Urinary bladder (tissue), 4 donors: ENCODE measurements around the gene EPHA6. TPM values are rescaled to one million over a fixed set of nuclear protein-coding genes. Genes with fewer than 3 reads are reported as not detected.
A peak's percentile ranks its signal among the peaks of the same experiment; 100 is the strongest.

Source experiments
- DNase-seq: peaks from one replicate; pipeline ENCODE4 v3.0.0-alpha.2; 2015; ENCODE audit errors: extremely low spot score
- H3K27ac ChIP-seq: one replicate; pipeline ENCODE4 v1.5.1; 2013; ENCODE audit warnings: low read depth, mild to moderate bottlenecking, moderate library complexity
- H3K36me3 ChIP-seq: one replicate; pipeline ENCODE4 v1.6.1; 2013; ENCODE audit warnings: mild to moderate bottlenecking, moderate library complexity; ENCODE audit not compliant: insufficient read depth
- H3K4me1 ChIP-seq: one replicate; pipeline ENCODE4 v1.6.1; 2013; ENCODE audit warnings: mild to moderate bottlenecking, moderate library complexity; ENCODE audit not compliant: insufficient read depth
- H3K4me3 ChIP-seq: one replicate; pipeline ENCODE4 v1.5.1; 2013; ENCODE audit warnings: low read depth, low read length
- WGBS: extraction: QIAGEN DNeasy Blood & Tissue Kit; methylation state at CpG from one replicate; pipeline ENCODE4 v1.1.7; 2013; 5-methylcytosine and 5-hydroxymethylcytosine counted together
- polyA plus RNA-seq: library from polyadenylated mRNA; stranded (reverse); fragments of 200-250 nt; gene quantifications from one replicate; pipeline ENCODE4 v1.2.3, GENCODE V29; 2013
- total RNA-seq: library from RNA; depleted of rRNA; stranded (reverse); fragments of >200 nt; gene quantifications from one replicate; pipeline ENCODE4 v1.2.3, GENCODE V29; 2014
- donor health status: healthy with polysubstance abuse.
- donor health status: healthy.

Gene EPHA6
- total and polyA plus RNA-seq, 2 donors, result 2.5 to 15.9 TPM

DNA sequence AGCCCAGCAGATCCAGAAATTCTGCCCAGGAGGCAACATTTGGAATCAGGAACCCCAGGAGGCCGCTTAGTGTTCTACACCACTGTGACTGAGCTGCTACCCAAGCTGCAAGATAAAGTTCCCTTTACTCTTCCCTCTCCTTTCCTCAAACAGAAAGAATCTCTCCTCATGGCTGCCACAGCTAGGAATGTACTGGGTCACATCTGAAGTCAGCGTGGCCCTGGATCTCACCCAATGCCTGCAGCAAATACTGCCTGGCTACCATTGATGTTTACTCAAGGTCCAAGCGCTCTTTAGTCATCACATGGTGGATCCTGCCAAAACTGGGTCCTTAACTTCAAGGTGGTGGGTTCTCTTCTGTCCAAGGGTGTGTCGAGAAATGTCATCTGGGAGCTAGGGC, 382.7 kb downstream of the EPHA6 start:
- 80% methylated on average over 4 of the region's 4 CpGs for WGBS
- Histone ChIP-seq H3K4me1 (no peaks in the 10 kb centered on the region), H3K36me3 (no peaks in the 10 kb centered on the region), H3K4me3 (no peak overlapping the region), H3K27ac (no peak overlapping the region)
- no peak for DNase-seq

DNA sequence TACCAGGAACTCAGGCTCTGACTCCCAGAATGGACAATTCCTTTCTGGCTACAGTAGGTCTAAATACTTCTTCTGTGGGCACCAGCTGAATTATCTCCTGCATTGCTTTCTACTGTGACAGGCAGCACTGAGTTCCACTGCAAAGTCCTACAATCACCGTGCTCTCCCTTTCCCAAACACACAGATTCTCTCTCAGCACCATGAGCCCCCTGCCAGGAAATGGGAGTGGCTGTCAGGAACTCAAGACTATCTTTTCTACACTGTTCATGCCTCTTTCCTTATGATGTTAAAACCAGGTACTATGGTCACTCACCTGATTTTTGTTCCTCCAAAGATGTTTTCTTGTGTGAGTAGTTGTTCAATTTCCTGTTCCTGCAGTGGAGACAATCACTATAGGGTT, 383.4 kb downstream of the EPHA6 start:
- Histone ChIP-seq H3K36me3 (no peaks in the 10 kb centered on the region), H3K4me1 (no peaks in the 10 kb centered on the region), H3K4me3 (no peak overlapping the region), H3K27ac (no peak overlapping the region)
- WGBS, result 72% methylated on average over 1 of the region's 1 CpG
- DNase-seq, result no peak

DNA sequence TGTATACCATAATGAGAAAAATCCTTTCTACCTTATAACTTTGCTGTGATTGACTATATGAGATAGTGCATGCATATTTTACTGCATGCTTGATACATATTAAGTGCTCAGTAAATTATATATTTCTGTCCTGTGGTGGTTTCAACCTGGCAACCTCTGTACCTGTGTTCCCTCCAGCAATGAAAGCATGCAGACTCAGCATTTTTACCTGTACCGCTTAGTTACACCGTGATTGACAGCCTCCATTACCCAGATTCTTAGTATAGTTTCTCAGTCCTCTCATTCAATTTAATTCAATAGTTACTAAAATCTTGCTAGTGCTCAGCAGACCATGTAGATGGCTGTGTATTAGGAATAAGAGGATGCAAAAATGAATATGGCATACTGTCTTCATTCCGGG, 386.0 kb downstream of the EPHA6 start:
- WGBS, result 93% methylated on average over 3 of the region's 3 CpGs
- DNase-seq, result no peak
- Histone ChIP-seq H3K4me3 (no peak overlapping the region), H3K27ac (no peak overlapping the region), H3K36me3 (no peaks in the 10 kb centered on the region), H3K4me1 (no peaks in the 10 kb centered on the region)

DNA sequence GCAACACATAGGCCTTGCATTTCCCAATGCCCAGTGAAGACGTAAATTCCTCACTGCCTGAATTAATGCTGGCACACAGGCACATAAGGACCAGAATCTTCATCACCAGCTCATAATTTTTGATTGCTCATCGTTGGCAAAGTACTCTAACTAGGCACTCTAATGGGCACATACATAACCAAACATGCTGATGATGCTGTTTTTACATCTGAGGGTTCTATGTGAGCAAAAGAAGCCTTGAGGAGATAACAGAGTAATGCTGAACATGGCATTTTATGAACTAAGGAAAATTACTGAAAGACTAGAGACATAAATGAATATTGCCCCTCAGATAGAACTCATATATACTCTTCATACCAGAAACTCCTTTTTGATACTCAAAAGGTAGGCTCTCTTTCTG, 387.4 kb downstream of the EPHA6 start:
- 82% methylated on average over 2 of the region's 2 CpGs for WGBS
- Histone ChIP-seq H3K36me3 (no peaks in the 10 kb centered on the region), H3K4me1 (no peaks in the 10 kb centered on the region), H3K4me3 (no peak overlapping the region), H3K27ac (no peak overlapping the region)
- DNase-seq, result no peak

DNA sequence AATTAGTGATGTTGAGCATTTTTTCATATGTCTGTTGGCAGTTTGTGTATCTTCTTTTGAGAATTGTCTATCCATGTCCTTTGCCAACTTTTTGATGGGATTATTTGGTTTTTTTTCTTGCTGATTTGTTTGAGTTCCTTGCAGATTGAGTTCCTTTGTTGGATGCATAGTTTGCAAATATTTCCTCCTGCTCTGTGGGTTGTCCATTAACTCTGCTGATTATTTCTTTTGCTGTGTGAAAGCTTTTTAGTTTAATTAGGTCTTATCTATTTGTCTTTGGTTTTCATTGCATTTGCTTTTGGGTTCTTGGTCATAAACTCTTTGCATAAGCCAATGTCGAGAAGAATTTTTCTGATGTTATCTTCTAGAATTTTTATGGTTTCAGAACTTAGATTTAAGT, 414.6 kb downstream of the EPHA6 start:
- H3K4me3 ChIP-seq, result no peak overlapping the region
- WGBS, result 54% methylated on average over 1 of the region's 1 CpG
- H3K4me1 ChIP-seq, result peaks cover 2% of the 10 kb centered on the region

DNA sequence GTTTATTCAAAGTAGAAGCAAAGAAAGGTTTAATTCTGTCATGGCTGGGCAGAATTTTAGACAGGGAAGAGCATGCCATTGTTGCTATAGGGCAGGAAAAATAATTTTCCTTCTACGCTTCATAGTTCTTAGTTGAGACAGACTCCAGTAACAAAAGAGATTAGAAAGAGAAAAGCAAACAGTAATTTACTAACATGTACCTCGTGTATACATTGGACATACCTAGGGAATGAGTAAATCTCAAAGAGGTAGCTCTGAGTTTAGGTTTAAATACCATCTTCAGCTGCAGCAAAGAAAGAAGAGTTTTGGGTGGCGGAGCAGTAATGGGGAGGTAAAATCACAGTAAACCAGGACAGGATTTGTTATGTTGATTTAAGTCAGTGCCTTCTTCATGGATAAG, 416.1 kb downstream of the EPHA6 start:
- no peak for DNase-seq
- Histone ChIP-seq H3K27ac (no peak overlapping the region), H3K36me3 (no peaks in the 10 kb centered on the region), H3K4me3 (no peak overlapping the region), H3K4me1 (peaks cover 2% of the 10 kb centered on the region)
- 86% methylated on average over 3 of the region's 3 CpGs for WGBS

More for the DNA sequence above, 414.6 kb downstream of the EPHA6 start:
- Histone ChIP-seq H3K36me3 (no peaks in the 10 kb centered on the region), H3K27ac (no peak overlapping the region)
- DNase-seq, result no peak

DNA sequence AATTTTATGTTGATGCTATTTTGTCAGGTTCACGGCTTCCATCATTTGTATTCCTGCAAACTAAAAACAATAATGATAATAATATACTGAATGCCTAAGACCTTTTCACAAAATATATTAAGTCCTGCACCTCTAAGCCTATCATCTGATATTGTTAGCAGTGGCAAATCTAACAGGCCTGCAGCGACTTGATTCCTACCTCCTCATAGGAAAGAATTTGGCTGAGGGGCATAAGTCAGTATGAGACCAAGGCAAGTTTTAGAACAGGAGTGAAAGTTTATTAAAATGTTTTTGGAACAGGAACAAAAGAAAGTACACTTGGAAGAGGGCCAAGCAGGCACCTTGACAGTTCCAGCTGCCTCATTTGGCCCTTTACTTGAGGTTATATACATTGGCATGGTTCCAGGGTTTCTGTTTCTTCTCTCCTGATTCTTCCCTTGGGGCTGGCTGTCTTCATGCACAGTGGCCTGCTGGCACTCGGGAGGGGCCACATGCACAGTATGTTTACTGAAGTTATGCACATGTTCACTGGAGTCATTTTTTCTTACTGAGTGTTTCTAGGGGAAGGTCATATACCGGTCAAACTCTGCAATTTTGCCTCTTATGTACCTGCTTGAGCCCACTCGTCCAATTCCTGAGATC, 418.1 kb downstream of the EPHA6 start:
- peak; percentile 60 for DNase-seq
- WGBS, result 39% methylated on average over 5 of the region's 5 CpGs
- no peak overlapping the region for H3K4me3 ChIP-seq
- H3K27ac ChIP-seq, result no peak overlapping the region
- H3K36me3 ChIP-seq, result no peaks in the 10 kb centered on the region
- peaks cover 2% of the 10 kb centered on the region for H3K4me1 ChIP-seq

DNA sequence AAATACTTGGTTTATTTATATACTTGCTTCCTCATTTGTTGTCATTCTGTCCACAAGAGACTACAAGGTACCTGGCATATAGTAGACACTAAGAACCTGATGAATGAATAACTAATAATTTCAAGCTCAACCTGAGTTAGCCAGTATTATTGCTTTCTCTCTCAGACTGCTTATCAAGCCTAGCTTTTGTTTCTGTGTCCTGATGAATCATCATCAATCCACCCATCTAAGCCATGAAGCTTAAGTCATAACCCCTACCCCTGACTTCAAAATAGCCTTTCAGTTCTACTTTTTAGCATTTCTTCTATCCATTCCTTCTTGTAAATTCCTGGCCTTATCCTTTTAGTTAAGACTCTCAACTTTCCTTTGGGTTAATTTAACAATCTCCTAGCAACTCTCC, 420.8 kb downstream of the EPHA6 start:
- H3K4me3 ChIP-seq, result no peak overlapping the region
- no peak for DNase-seq
- H3K36me3 ChIP-seq, result no peaks in the 10 kb centered on the region
- H3K27ac ChIP-seq, result no peak overlapping the region
- H3K4me1 ChIP-seq, result peaks cover 2% of the 10 kb centered on the region

DNA sequence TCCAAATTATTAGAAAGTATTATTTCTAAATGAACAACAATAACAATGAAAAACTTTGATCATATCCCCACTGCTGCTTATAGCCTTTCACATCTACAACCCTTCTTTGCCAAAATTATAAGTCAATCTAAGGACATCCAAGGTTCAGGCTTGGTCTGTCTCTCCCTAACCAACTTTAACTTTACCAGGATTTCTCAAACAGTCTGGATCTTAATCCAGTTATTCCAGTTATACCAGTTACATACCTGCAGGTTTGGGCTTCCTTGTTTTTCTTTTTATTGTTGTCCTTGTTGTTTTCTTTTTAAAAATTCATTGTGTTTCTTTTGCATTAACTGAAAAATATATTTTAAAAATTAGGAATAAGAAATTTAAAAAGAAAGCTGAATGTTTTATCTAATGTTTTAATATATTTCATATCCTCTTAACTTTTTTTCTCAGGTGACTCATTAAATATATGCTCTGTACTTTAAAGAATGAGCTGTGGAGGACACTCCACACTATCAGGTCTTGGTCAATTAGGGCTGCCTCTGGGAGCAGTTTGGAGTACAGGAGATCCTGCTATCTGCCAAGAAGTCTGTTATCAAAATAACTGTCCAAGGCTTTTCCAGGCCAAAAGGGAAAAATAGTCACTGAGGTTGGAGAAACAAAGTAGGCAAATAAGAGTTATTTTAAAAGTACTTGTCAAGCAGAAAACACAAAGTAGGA, 421.4 kb downstream of the EPHA6 start:
- no peaks in the 10 kb centered on the region for H3K36me3 ChIP-seq
- no peak overlapping the region for H3K4me3 ChIP-seq
- no peak for DNase-seq
- no peak overlapping the region for H3K27ac ChIP-seq
- H3K4me1 ChIP-seq, result peaks cover 2% of the 10 kb centered on the region

DNA sequence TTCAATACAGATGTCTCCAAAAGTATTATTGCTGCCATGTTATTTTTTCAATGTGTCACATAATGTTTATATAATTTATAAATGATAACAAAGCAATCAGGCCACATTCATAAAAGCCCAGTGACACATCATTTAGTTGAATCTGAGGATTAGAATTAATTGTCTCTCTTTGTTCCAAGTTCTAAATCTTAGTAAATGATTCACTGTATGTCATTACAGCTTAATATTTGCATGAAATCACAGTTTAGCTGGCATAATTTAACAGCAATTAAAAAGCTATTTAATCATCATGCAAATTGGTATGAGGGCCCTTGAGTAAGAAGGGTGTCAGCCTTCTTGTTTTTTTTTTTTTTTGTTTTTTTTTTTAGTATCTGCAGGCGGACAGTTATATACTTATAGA, 427.0 kb downstream of the EPHA6 start:
- Histone ChIP-seq H3K4me1 (no peaks in the 10 kb centered on the region), H3K27ac (no peak overlapping the region), H3K36me3 (no peaks in the 10 kb centered on the region), H3K4me3 (no peak overlapping the region)
- WGBS, result 93% methylated on average over 1 of the region's 1 CpG
- DNase-seq, result no peak

DNA sequence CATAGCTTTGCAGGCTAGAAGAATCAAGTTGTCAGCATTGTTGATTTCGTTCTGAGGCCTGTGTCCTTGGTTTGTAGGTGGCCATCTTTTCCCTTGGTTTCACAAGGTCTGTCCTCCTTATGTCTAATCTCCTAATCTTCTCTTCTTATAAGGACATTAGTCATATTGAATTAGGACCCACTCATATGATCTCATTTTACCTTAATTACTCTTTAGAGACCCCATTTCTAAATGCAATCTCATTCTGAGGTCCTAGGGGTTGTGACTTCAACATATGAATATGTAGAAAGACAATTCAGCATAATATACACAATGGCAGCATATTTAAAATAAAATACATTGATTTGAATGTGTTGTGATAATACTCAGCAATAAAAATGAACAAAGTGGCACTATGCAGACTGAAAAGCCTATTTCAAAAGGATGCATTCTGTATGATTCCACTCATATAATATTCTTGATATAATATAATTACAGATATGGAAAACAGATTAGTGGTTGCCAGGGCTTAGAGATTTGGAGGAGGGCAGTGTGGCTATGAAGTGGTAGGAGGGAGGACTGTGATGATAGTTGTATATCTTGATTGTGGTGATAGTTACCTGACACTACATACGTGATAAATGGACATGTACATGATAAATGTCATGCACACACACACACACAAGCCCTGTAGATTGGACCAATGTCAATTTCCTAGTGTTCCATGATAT, 431.0 kb downstream of the EPHA6 start:
- no peak for DNase-seq
- H3K4me1 ChIP-seq, result no peaks in the 10 kb centered on the region
- H3K4me3 ChIP-seq, result no peak overlapping the region
- no peak overlapping the region for H3K27ac ChIP-seq
- no peaks in the 10 kb centered on the region for H3K36me3 ChIP-seq
- WGBS, result 88% methylated on average over 2 of the region's 2 CpGs

DNA sequence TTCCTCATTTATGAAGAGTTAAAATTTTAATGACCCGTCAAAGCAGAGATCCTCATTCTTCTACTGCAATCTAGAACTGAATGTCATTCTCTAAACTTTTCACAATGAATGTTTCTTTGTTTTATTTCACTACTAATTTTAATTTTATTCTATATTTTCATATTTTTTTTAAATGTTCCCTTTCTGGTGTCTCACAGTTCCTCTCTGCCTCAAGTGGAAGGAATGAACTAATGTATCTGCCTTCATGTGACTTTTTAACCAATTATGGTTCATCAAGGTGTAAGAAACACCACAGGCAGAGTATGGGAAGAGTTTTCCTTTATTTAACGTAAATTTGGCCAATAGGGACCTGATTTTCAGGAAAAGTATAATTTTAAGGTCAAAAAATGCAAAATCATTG, 441.7 kb downstream of the EPHA6 start:
- no peak for DNase-seq
- Histone ChIP-seq H3K4me1 (no peaks in the 10 kb centered on the region), H3K27ac (no peak overlapping the region), H3K4me3 (no peak overlapping the region), H3K36me3 (no peaks in the 10 kb centered on the region)
- WGBS, result 86% methylated on average over 2 of the region's 2 CpGs

DNA sequence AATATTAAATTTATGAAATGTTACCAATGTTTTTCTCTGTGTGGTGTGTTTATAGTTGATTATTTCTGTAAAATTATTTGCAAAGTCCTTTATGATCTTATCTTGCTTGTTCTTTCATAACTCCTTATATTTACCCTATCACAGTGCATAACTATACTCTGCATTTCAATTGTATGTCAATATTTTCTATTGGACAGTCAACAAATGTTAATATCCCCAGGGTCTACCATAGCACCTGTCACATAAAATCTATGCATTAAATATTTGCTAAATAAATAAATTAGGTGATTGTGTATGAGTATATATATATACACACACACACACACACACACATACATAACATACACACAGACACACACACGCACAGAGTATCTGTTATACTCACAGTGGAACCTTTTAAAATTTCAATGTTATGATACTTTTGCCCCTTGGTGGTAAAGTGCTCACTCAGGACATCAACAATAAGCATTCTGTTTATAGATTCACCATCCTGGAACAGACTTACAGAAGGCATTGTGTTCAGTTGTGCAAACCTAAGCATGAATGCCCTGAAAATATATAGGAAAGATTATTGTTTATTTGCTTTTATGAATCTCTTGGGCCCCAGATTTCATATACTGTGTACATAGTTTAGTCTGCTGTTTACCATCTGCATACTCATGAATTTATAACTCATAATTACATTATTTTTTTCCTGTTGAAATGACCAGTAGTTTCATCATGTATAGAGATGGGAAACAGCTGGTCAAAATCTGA, 443.7 kb downstream of the EPHA6 start:
- H3K36me3 ChIP-seq, result no peaks in the 10 kb centered on the region
- H3K4me1 ChIP-seq, result no peaks in the 10 kb centered on the region
- WGBS, result 68% methylated on average over 1 of the region's 1 CpG
- H3K27ac ChIP-seq, result no peak overlapping the region
- no peak overlapping the region for H3K4me3 ChIP-seq
- DNase-seq, result no peak

DNA sequence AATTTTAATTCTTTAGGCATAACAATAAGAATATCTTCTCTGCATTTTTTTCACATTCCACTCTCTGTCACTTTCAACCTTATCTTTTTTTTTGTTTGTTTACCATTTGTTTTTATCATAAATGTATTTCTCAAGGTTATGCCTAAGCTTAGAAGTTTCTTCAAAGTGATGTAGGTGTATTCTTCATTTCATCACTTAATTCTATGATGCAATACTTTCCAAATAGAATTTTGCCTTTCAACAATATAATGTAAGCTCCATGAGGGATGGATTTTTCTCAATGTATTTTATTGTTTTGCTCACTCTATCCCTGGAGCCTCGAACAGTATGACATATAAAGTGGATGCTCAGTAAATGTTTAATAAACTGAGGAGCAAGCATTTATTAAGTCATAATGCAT, 444.9 kb downstream of the EPHA6 start:
- Histone ChIP-seq H3K4me1 (no peaks in the 10 kb centered on the region), H3K4me3 (no peak overlapping the region), H3K36me3 (no peaks in the 10 kb centered on the region), H3K27ac (no peak overlapping the region)
- no peak for DNase-seq
- WGBS, result 77% methylated on average over 1 of the region's 1 CpG
